NCI-H187 treated with DMSO at 0.1 percent for 48 hours (cell line): ENCODE results near the gene PCCA.
"Not testable (repeated sequence)": the region's sequence is repeated elsewhere in the genome, so short reads cannot be mapped to it uniquely, and the experiment has no call there.

Source experiments
- DNase-seq: peaks from one replicate; lab custom pipeline; 2025; lab: John Stamatoyannopoulos, UW

The PCCA gene

DNA sequence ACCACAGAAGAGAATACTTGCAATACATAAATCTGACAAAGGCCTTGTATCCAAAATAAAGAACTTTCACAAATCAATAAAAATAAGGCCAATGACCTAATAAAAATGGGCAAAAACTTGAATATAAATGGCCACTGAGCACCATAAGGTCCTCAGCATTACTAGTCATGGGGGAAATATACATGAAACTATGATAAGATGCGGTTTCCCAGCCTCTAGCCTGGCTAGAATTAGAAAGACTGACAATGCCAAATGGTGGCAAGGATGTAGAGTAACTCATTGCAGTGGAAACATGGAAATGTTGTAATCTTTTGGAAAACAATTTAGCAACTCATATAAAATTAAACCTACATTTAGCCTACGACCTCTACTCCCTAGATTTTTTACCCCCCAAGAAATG is 272.6 kb downstream of the PCCA start:
- DNase-seq: no peak

DNA sequence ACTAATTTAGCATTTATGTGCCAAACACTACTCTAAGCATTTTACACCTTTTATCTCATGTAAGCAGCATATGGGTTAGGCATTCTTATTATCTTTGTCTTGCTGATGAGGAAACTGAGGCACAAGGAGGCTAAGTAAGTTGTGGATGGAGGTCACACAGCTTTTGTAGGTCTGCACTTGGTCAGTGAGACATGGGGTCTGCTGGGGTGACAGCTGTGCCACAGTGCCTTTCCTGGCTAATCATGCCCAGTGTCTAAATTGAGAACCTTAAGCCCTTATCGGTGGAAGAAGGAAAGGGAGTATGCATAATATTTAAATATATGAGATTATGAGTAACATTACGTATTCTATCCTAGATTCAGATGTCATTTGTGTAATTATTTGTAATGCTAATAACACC is 273.5 kb downstream of the PCCA start:
- no peak for DNase-seq

DNA sequence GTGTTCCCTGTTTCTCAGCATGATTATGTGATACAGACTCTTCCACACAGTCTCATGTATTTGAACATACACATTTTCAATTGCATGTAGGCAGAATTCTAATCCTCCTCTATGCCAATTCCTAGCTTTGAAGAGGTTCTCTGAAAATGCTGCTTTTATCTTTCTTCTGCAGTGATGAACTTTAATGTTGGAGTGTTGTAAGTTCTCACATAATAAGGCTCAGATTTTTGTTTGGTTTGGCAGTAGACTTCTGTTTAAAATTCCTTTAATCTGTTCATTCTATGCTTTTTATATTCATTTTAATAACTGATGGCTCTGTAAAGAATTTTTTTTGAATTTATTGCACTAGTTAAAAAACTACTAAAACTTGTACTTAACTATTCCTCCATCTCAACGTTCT is 273.9 kb downstream of the PCCA start:
- DNase-seq: no peak

DNA sequence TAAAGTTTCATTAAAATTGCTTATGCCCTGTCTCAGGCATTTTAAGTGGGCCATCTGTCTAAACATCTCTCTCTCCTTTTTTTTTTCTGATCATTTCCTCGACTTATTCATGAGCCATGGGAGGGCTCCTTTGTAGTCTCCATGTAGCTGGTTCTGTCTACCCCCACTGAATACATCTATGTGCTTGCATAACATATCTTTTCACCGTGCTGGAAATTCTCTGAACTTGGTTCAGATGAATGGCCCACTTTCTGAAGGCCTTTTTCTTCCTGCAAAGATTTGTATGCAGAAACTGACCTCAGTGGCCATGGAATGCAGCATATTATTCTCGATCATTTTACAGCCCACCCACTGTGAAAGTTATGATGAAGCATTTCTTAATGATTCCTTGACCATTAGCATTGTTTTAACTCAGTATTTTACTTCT is 274.4 kb downstream of the PCCA start:
- no peak for DNase-seq

DNA sequence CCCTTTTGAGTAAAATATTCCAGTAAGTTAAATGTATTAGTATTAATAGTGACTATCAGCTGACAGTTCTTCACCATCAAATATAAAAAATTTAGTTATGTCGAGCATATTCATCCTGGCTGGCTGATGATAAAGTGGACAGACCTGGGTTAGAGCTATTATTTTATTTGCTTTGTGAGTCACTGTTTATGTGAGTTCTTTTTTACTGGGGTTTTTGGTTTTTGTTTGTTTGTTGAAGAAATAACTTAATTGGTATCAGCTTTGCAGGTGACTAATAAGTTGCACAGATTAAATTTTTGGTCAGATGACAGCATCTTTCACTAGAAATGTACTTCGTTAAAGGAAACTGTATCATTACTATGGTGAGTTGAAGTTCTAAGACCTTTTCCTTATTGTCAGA is 275.0 kb downstream of the PCCA start:
- DNase-seq: no peak

DNA sequence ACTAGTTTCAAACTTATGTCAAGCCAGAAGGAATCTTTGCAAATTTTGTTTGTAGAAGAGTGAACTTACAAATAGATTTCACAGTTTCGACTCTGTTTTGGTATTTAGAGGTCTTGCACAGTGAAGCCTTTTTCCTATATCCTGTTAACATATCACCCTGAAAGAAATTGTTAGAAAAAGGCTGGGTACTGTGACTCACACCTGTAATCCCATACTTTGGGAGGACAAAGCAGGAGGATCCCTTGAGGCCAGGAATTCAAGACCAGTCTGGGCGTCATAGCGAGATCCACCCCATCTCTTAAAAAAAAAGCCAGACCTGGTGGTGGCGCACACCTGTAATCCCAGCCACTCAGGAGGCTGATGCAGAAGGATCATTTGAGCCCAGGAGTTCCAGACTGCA is 275.7 kb downstream of the PCCA start:
- no peak for DNase-seq

DNA sequence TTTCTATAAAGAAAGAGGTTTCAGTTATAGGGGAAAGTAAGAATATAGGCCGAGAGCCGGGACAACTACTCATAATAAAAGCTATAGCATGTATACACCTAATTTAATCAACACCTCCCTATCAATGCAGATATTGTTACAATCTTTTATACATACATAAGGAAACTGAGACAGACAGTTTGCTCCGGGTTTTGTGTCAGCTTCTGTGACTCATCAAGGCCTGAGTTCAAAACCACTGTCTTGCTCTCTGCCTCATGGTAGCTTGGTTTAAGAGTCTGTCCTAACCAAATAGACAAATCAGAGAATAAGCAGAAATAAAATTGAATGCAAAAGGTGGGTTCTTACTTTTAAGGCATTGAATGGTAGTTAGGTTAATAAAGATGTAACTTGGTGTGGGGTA is 276.8 kb downstream of the PCCA start:
- DNase-seq: no peak

DNA sequence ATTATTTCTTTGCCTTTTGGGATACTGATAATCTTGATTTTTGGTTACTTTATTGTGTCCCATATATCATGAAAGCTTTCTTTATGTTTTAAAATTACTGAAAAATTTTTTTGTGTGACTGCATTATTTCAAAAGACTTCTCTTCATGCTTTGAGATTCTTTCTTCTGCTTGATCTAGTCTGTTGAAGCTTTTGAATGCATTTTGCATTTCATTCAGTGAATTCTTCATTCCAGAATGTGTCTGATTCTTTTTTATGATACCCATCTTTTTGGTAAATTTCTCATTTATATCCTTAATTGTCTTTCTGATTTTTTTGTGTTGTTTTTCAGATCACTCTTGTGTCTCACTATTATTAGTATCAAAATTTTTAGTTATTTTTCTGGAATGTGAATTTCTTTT is 289.6 kb downstream of the PCCA start:
- DNase-seq: no peak

DNA sequence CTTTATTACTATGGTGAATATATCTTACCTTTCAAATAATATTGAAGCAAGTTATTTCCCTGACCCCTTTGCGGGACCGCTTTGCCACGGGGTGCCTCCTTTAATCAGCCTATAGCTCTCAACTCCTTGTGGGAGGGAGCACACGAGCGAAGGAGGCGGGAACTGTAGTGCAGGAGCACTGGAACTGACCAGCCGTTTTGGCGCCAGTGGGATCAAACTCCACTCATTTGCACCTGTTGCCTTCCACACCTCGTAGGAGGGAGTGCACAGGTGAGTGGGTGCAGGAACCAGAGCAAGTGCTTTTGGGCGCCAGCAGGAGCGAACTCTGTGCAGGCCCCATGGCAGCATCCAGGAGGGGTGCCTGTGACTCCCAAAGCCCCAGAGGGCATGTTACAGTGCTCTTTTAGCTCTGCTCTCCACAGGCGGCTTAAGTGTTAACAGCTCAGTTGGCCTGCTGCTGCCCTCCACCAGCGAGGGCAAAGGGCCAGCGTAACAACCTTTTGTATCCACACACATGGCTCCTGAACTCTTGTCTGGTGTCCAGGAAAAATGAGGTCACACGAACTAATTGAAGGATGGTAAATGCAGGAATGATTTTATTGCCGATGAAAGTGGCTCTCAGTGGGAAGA is 292.8 kb downstream of the PCCA start:
- DNase-seq: no peak

DNA sequence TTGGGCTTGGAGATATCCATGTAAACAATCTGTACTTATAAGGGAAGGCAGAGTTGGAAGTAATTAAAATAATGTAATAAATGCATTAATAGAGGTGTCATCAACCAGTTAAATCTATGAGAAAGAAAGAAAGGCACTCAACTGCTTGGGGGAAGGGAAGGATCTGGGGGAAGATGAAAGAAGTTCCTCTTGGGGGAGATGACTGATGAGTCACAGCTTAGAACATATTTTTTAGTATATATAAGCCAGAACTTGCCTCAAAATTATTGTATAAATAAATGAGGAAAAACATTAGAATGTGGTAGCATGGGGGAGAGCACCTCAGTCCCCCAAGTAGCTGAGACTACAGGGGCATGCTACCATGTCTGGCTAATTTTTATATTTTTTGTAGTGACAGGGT is 293.9 kb downstream of the PCCA start:
- no peak for DNase-seq

DNA sequence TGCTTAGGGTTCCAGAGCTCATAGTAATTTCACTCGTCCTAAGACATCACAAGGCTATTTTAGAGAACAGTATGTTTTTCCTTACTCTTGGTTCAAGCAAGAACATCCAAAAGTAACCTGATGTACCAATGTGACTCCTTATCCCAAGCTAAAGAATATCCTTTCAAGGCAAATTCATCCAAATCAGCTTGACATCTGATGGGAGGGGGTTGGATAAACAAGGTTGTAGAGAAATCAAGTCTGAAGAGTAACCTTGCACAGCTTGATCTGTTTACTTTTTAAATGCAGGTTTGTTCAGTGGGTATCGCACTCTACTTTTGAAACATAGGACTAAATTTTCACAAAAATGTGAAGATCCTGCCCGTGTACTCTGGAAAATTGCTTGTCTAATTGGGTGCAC is 298.5 kb downstream of the PCCA start:
- no peak for DNase-seq

DNA sequence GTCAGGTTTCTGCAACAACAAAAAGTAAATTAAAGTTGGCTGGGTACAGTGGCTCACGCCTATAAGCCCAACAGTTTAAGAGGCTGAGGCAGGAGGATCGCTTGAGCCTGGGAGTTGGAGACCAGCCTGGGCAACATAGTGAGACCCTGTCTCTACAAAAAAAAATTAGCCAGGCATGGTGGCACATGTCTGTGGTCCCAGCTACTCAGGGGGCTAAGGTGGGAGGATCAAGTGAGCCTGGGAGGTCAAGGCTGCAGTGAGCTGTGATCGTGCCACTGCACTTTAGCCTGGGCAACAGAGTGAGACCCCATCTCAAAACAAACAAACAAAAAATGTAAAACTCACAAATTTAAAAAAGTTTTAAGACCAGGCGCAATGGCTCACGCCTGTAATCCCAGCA is 299.3 kb downstream of the PCCA start:
- DNase-seq: not testable (repeated sequence)

DNA sequence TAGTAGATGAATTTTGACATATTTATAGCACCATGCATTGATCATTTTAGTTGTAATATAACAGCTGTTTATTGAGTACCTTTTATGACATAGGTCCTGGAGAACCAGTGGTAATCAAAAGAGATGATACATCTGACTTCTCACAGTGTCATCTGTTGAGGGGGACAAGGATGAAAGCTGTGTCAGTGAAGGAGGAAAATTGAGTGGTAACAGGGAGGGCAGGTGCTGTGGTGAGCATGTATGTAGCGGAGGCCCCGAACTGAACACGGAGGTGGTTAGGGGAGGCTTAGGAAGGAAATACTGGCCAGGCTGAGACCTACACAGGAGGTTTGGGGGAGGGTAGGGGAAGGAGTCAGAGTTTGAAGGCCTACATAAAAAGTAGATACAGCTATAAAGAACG is 300.0 kb downstream of the PCCA start:
- no peak for DNase-seq

DNA sequence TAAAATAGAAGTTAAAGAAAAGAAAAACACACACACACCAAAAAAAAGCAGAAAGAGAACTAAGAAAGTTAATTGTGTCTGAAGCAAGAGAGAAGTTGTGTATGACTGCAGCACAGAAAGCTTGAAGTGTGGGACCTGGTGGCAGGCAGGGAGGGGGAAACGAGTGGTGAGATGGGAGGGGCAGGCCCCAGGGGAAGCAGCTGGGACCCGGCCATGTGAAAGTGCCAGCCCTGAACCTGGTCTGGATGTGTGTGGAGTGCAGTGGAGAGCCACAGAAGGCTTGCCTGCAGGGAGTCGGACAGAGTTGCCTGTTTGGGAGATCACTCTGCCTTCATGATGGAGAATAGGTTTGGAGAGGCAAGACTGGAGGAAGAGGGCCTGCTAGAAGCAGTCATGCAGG is 300.7 kb downstream of the PCCA start:
- DNase-seq: no peak

DNA sequence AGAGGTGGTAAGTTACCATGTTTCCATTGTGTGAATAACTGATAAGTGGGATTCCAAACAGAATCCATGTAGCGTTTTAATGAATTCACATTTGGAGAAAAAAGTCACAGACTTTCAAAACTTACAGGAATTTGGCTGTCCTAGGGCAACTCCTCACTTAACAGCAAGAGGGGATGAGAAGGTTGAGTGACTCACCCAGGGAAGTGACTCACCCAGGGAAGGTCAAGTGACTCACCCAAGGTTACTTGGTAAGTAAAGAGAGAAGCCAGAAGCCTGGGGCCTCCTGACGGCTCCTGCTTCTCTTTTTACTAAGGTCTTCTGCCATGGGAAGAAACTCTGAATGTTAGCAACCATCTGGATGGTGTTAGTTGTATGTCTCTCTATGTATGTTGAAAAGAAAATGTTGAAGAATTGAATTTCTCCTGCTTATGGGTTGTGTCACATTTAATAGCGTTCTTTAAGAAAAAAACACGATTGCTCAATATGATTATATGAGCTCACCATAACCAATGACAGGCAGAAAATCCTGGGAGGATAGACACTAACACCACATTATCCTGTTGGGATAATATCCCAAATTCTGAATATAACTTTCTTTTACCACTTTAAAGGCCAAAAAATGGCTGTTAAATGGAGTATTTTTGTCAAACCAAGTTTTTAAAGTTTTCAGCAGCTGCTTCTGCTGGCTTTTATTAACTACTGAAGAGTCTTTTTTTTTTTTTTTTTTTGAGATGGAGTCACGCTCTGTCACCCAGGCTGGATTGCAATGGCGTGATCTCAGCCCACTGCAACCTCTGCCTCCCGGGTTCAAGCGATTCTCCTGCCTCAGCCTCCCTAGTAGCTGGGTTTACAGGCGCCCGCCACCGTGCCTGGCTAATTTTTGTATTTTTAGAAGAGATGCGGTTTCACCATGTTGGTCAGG is 304.1 kb downstream of the PCCA start:
- DNase-seq: no peak

DNA sequence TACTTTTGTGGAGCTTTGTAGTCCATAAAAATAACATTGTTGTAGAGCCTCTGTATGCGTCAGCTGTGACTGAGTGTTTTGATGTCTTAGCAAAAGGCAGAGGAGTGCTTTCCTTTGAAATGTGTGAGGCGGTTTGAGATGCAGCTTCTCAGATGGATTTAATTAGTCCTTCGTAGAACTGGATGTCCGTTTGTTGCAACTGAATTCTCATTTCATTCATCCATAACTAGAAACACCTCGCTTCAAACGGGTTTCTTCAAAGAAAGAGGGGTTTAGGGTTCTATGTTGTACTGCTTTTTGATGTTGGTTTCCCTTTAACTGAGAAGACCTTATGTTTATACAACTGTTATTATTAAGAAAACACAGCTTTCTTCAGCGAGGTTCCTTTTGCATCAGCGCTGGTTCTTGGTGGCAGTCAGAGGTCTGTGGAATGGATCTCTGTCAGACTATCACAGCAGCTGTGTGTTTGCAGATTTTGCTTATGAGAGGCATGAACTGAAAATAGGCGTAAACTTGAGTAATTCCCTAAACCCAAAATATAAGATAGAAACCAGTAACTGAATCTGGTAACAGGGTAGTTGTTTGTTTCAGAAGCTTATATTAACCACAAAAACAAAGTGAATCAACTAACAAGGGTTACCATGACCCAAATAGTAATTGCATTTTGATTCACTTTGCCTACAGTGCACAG is 305.3 kb downstream of the PCCA start:
- no peak for DNase-seq

DNA sequence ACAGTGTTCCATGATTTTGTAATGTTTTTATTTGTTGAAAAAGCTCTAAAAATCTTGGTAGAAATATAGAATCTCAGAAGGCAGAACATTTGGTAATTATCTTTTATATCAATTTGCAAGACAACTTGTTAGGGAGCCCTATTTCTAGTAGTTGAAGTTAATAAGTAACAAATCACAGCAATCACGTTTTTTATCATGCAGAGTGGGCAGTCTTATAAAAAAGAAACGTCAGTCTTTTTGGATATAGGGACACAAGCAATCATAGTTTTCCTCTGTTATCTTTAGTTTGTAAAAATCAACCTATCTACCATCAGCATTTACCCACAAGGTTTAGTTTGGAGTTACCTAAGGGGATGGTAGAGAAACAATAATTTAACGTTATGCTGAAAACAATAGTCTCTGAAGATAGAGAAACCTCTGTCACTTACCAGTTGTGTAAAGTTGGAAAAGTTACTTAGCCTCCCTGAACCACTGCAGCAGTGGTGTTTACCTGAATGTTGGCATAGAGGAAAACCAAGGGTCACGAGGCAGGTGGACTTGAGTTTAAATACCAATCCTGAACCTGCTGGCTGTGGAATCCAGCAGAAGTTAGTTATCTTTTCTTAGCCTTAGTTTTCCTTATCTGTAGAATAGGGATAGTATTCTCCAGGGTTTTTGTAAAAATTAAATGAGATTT is 306.9 kb downstream of the PCCA start:
- no peak for DNase-seq

DNA sequence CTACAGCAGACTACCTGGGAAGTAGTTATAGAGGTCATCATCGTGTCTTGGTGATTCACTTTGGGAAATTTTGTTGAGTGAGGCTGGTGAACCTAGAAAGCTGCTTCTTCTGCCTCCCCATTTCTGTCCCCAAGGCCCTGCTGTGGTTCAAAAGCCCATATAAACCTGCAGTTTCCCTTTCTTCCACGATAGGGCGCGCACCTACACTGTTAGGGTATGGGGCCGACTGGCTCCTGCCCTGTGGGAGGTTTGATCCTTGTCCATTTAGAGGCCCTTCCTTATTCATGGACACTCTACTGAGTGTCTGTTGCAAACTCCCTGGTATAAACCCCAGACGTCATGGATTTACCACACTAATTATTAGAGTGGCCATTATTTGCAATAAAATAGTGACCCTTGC is 307.9 kb downstream of the PCCA start:
- no peak for DNase-seq

DNA sequence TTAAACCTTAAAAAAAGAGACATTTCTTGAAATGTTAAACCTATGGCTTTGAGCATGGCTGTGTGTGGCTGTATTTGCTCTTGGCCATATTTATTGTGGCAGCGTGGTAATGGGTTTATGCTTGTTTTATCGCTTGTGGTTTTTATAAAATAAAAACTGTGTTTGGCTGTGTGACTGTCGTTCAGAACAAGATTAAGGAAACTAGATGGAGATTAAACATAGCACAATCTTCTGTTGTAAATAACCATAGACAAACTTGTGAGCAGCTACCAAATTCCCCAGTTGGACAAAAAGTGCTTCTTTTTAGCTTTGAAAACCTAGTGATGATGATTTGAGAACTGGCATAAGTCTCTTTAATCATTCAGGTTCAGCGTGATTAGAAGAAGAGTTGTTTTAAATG is 308.7 kb downstream of the PCCA start:
- DNase-seq: no peak

DNA sequence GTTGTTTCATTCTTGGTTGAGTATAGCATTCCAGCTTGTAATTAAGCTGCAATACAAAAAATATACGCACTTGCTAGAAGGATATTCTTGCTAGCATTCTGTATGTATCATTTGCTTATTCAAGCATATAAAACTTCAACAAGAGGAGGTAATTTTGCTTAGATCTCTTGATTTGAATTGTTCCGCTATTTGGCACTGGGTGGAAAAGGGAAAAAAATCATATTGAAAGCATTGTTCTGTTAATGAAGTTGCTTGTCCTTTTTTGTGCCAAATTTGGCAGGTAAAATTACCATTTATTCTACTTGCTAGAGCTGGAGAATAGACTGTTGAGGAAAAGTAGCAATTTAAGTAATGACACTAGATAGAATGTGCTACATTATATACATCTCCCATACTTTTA is 309.5 kb downstream of the PCCA start:
- no peak for DNase-seq

DNA sequence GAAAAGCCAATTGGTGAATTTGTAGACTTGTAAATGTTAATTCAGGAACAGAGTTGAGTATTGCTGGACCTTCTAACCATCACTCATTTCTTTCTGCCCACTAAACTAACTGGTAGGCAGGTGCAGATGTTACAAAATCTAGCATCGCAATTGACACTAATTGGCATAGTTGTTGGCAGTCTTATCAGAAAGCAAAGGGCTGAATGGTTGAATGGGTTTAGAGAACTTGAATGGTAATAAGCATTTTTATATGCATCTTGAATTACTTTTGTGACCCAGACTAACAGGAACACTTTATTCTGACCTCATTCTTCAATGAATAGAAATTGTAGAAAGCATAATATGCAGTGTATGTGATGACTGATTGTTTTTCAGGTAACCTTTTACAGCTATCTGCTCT is 310.6 kb downstream of the PCCA start:
- peak; percentile 64 for DNase-seq

DNA sequence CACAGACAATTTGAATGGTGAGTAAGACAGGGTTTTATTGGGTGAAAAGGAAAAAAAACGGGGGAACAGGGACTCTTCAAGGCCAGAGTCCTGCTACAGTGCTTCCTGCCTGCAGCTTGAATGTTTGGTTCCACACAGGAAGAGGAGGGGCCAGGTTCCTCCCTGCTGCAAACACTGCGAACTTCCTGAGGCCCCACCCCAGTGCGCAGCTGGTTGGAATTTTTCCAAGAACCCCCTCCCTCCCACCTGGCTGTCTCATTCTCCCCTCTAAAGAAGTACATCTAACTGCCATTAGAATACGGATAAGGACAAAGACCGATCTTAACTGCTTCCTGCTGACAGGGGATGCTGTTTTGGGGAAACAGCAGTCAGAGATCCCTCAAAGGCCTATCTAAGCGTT is 314.8 kb downstream of the PCCA start:
- DNase-seq: no peak

DNA sequence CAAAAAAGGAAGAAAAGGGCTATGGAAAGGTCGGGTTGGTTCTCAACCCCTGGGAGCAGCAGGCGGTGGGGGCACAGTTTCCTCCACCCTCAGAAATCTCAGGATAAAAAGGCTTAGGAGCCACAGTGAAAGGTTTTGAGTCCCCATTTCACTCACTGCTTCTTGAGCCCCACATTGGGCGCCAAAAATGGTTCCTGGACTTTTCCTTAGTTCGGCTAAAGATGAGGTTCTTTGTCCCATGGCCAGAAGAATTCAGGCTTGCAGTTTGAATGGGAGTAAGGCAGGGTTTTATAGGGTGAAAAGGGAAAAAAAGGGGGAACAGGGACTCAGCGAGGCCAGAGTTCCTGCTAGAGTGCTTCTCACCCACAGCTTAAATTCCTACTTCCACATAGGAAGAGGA is 320.2 kb downstream of the PCCA start:
- DNase-seq: no peak
